A549 (cell line): Measurements from ENCODE around the gene NAPEPLD. TPM values are rescaled to one million over a fixed set of nuclear protein-coding genes. Genes with fewer than 3 reads are reported as not detected.
A peak's percentile ranks its signal among the peaks of the same experiment; 100 is the strongest.

ENCODE experiments used
- ATAC-seq, 2 experiments: fragments of 200-7000 bp in 1 of 2; fragments of >200 bp in 1 of 2; cut with Nextera tagmentation in 1 of 2; cut with Tn5 transposase in 1 of 2; 3 replicates each; pipeline versions ENCODE4 v1.8.0 to v1.9.1; 2018 to 2020; ENCODE audit warnings: mild to moderate bottlenecking in 1 of 2, moderate library complexity in 1 of 2
- CTCF ChIA-PET: fragments of 300-600 bp; sonication (Branson Sonifier 250); formaldehyde crosslinking; extraction: SDS; loops from one replicate; lab custom pipeline; 2021; ENCODE audit warnings: antibody characterized with exemption, inconsistent platforms; lab: Yijun Ruan, JAX
- POLR2A ChIA-PET: fragments of 350-600 bp; formaldehyde crosslinking; extraction: SDS; loops from one replicate; lab custom pipeline; 2021; ENCODE audit warnings: antibody characterized with exemption, inconsistent platforms; lab: Yijun Ruan, JAX
- DNase-seq, 2 experiments: peaks; one replicate each; pipeline versions ENCODE4 v3.0.0 to v3.0.0-alpha.2; 2011 to 2016; ENCODE audit warnings: low read depth in 1 of 2, low spot score in 1 of 2
- FAIRE-seq: peaks from 2 replicates; lab custom pipeline; 2011; peaks lifted over from hg19 to GRCh38; lab: Jason Lieb, UNC
- H3K27ac ChIP-seq, 2 experiments: fragments of >200 bp; sonication (Bioruptor Twin); formaldehyde crosslinking; 3 replicates each; pipeline ENCODE4 v1.5.1; 2016 to 2017
- H3K4me1 ChIP-seq: fragments of >200 bp; sonication (Bioruptor Twin); formaldehyde crosslinking; 3 replicates; pipeline ENCODE4 v1.6.1; 2016
- H3K4me2 ChIP-seq: fragments of >200 bp; sonication (Bioruptor Twin); formaldehyde crosslinking; 3 replicates; pipeline ENCODE4 v1.6.1; 2016
- H3K4me3 ChIP-seq: fragments of >200 bp; sonication (Bioruptor Twin); formaldehyde crosslinking; 3 replicates; pipeline ENCODE4 v1.5.1; 2016
- H3K9me3 ChIP-seq: fragments of >200 bp; sonication (Bioruptor Twin); formaldehyde crosslinking; 3 replicates; pipeline ENCODE4 v1.6.1; 2016
- ATOH8 ChIP-seq: fragments of 250-450 bp; sonication (Bioruptor Pico); IDR thresholded peaks from 2 replicates; pipeline ENCODE4 v1.5.0; 2020; ENCODE audit warnings: low read depth, mild to moderate bottlenecking, moderate library complexity
- BCL3 ChIP-seq: fragments of >200 bp; sonication (Bioruptor Twin); formaldehyde crosslinking; IDR thresholded peaks from 3 replicates; pipeline ENCODE4 v1.6.1; 2016
- CBX8 ChIP-seq: fragments of 200-600 bp; sonication (generic); IDR thresholded peaks from 2 replicates; pipeline ENCODE4 v1.6.1; 2016
- CHD4 ChIP-seq: fragments of 200-600 bp; sonication (generic); IDR thresholded peaks from 2 replicates; pipeline ENCODE4 v1.6.1; 2016; ENCODE audit warnings: antibody characterized with exemption, mild to moderate bottlenecking, borderline replicate concordance
- E2F6 ChIP-seq: IDR thresholded peaks from 2 replicates; pipeline ENCODE4 v1.6.1; 2012; ENCODE audit warnings: low read depth, borderline replicate concordance
- EHF ChIP-seq: fragments of 250-450 bp; sonication (Bioruptor Pico); IDR thresholded peaks from 2 replicates; pipeline ENCODE4 v1.5.0; 2020; ENCODE audit warnings: mild to moderate bottlenecking
- ELK1 ChIP-seq: fragments of 150-350 bp; IDR thresholded peaks from 2 replicates; pipeline ENCODE4 v1.6.1; 2014; ENCODE audit warnings: low read depth, mild to moderate bottlenecking, low read length
- FOXS1 ChIP-seq: fragments of 250-450 bp; sonication (Bioruptor Pico); IDR thresholded peaks from 2 replicates; pipeline ENCODE4 v1.5.0; 2020; ENCODE audit warnings: mild to moderate bottlenecking, moderate library complexity
- HES2 ChIP-seq: fragments of >200 bp; sonication (Bioruptor Twin); formaldehyde crosslinking; IDR thresholded peaks from 2 replicates; pipeline ENCODE4 v1.6.1; 2016
- HOXB13 ChIP-seq: fragments of 250-450 bp; sonication (Bioruptor Pico); IDR thresholded peaks from 2 replicates; pipeline ENCODE4 v1.5.0; 2020; ENCODE audit warnings: low read depth, mild to moderate bottlenecking, moderate library complexity
- JUN ChIP-seq, 2 experiments: fragments of >200 bp; sonication (Bioruptor Twin); formaldehyde crosslinking; IDR thresholded peaks; 2 replicates in 1 of 2; 3 replicates in 1 of 2; pipeline ENCODE4 v1.6.1; 2016 to 2017
- MAFK ChIP-seq: fragments of 450-650 bp; IDR thresholded peaks from 2 replicates; pipeline ENCODE4 v1.6.1; 2014; ENCODE audit not compliant: partially characterized antibody
- NFE2L2 ChIP-seq: fragments of 150-350 bp; conservative IDR thresholded peaks from 2 replicates; pipeline ENCODE4 v1.6.1; 2014; ENCODE audit warnings: low read length
- NR3C1 ChIP-seq: fragments of >200 bp; sonication (Bioruptor Twin); formaldehyde crosslinking; IDR thresholded peaks from 3 replicates; pipeline ENCODE4 v1.6.1; 2017
- PHF8 ChIP-seq: fragments of 200-600 bp; sonication (generic); IDR thresholded peaks from 2 replicates; pipeline ENCODE4 v1.6.1; 2016; ENCODE audit warnings: low read depth, mild to moderate bottlenecking, antibody characterized with exemption, moderate library complexity, borderline replicate concordance
- RAD21 ChIP-seq, 2 experiments: fragments of >200 bp in 1 of 2; sonication (Bioruptor Twin) in 1 of 2; formaldehyde crosslinking in 1 of 2; IDR thresholded peaks in 1 of 2; conservative IDR thresholded peaks in 1 of 2; 2 replicates in 1 of 2; 3 replicates in 1 of 2; pipeline ENCODE4 v1.6.1; 2012 to 2018; ENCODE audit warnings: inconsistent platforms in 1 of 2
- RARB ChIP-seq: fragments of 250-450 bp; sonication (Bioruptor Pico); IDR thresholded peaks from 2 replicates; pipeline ENCODE4 v1.8.0; 2021; ENCODE audit warnings: mild to moderate bottlenecking, moderate library complexity
- SMC3 ChIP-seq: fragments of >200 bp; sonication (Bioruptor Twin); formaldehyde crosslinking; IDR thresholded peaks from 3 replicates; pipeline ENCODE4 v1.6.1; 2018; ENCODE audit warnings: inconsistent platforms
- TFCP2L1 ChIP-seq: fragments of 250-450 bp; sonication (Bioruptor Pico); IDR thresholded peaks from 2 replicates; pipeline ENCODE4 v1.5.0; 2021; ENCODE audit warnings: mild to moderate bottlenecking
- USF2 ChIP-seq: fragments of 450-650 bp; IDR thresholded peaks from 2 replicates; pipeline ENCODE4 v1.6.1; 2014; ENCODE audit warnings: antibody characterized with exemption
- ZSCAN20 ChIP-seq: fragments of 250-450 bp; sonication (Bioruptor Pico); IDR thresholded peaks from 2 replicates; pipeline ENCODE4 v1.8.0; 2022; ENCODE audit warnings: mild to moderate bottlenecking, moderate library complexity
- WGBS: methylation state at CpG from one replicate; pipeline ENCODE4 v1.1.6; 2017; ENCODE audit errors: missing lambda C conversion rate; 5-methylcytosine and 5-hydroxymethylcytosine counted together
- polyA plus RNA-seq, 4 experiments: library from polyadenylated mRNA; depleted of rRNA in 3 of 4; stranded (reverse); fragments of >200 nt; fragmentation: RNase III in 1 of 4; extraction: RNeasy Plus Mini Kit Qiagen cat#74134 plus additional on column Dnase treatment in 1 of 4; gene quantifications; 2 replicates in 3 of 4; 3 replicates in 1 of 4; pipeline ENCODE4 v1.2.3, GENCODE V29; 2011 to 2017

Gene NAPEPLD
- polyA plus RNA-seq, 2 of the 4 experiments (the other 2 are of a cell fraction), result 10.1 to 12.0 TPM

- H3K9me3 ChIP-seq, result no peaks in the 10 kb centered on the region
- TF ChIP-seq NR3C1 (no peak), SMC3 (no peak), PHF8 (no peak)
- H3K4me1 ChIP-seq, result peaks cover 19% of the 10 kb centered on the region
- ATAC-seq (peak in 1 of 2 experiments; percentile 47; a peak in 1 of 6 replicates), FAIRE-seq (no peak), DNase-seq (no peak)
- H3K4me2 ChIP-seq, result peak overlapping the region; percentile 27
- POLR2A ChIA-PET, result interaction anchor here (1.2 kb wide), 1 partner anchor 19 kb away, joined by 4 read pairs; the partner anchor contains the start of gene NAPEPLD
- CTCF ChIA-PET, result interaction anchor here (1.0 kb wide), 1 partner anchor 68 kb away, joined by 3 read pairs; no protein-coding TSS in a partner anchor
- peak overlapping the region; percentile 26 to 40; a peak in 3 of 6 replicates for H3K27ac ChIP-seq
- H3K4me3 ChIP-seq, result no peak overlapping the region
- 68% methylated on average over 6 of the region's 6 CpGs for WGBS
Measured at GRCh38 chr7:103129702-103130549, 19.0 kb downstream of the NAPEPLD start.

- Histone ChIP-seq H3K4me1 (peaks cover 30% of the 10 kb centered on the region), H3K4me2 (no peak overlapping the region), H3K27ac (no peak overlapping the region), H3K4me3 (no peak overlapping the region), H3K9me3 (no peaks in the 10 kb centered on the region)
- WGBS, result 92% methylated on average over 2 of the region's 2 CpGs
- FAIRE-seq, result no peak
- ATAC-seq, result no peak
- TF ChIP-seq FOXS1 (no peak), SMC3 (no peak), ATOH8 (no peak), TFCP2L1 (CRISPR knock-in tag) (no peak), ELK1 (no peak), BCL3 (no peak), CBX8 (no peak), USF2 (no peak), ZSCAN20 (CRISPR knock-in tag) (no peak), RARB (no peak)
- CTCF ChIA-PET, result no interaction called here
- POLR2A ChIA-PET, result no interaction called here
- DNase-seq, result no peak
Measured at GRCh38 chr7:103127006-103127405, 21.9 kb downstream of the NAPEPLD start.

- H3K4me3 ChIP-seq, result 0 out of 3 replicates have a peak overlapping the region, but pooled peaks have one; percentile 13
- DNase-seq, result peak in 1 of 2 experiments; percentile 42
Measured at GRCh38 chr7:103124429-103124979, 24.4 kb downstream of the NAPEPLD start.

More at GRCh38 chr7:103124429-103124979, 24.4 kb downstream of the NAPEPLD start:
- ChIA-PET POLR2A (no interaction called here), CTCF (interaction anchor here (0.9 kb wide), 1 partner anchor 62 kb away, joined by 3 read pairs; no protein-coding TSS in a partner anchor)
- peak overlapping the region; percentile 38 to 42 for H3K27ac ChIP-seq
- no peaks in the 10 kb centered on the region for H3K9me3 ChIP-seq
- TF ChIP-seq ELK1 (no peak), PHF8 (no peak), CHD4 (no peak), JUN (IDR thresholded peaks at IDR 0.05) (no peak), ATOH8 (no peak), HES2 (no peak), NFE2L2 (no peak), HOXB13 (no peak), E2F6 (no peak), EHF (CRISPR knock-in tag) (no peak), RAD21 (conservative IDR thresholded peaks at IDR 0.05 in 1 of 2, IDR thresholded peaks at IDR 0.05 in 1 of 2) (no peak), MAFK (no peak)
- no peak for FAIRE-seq
- peak overlapping the region; percentile 82 for H3K4me2 ChIP-seq
- H3K4me1 ChIP-seq, result peaks cover 23% of the 10 kb centered on the region
- no peak; a peak in 1 of 6 replicates for ATAC-seq
- 19% methylated on average over 6 of the region's 6 CpGs for WGBS
